ENCODE data around the gene HGS.
"Not testable (repeated sequence)": the region's sequence is repeated elsewhere in the genome, so short reads cannot be mapped to it uniquely, and the experiment has no call there.

HGS gene

GRCh38 chr17:81656118-81656743 lies 27.6 kb upstream of the HGS start, which contains the start of gene PDE6G:
Gene PDE6G (minus strand): TSS chr17:81656542. CDS start chr17:81653305, 3,237 bp downstream.
- no peak for DNase-seq (ENCODE audit: low read depth)

GRCh38 chr17:81656835-81657234 lies 27.0 kb upstream of the HGS start:
- DNase-seq (ENCODE audit: low read depth), result no peak

GRCh38 chr17:81659038-81659437 lies 24.8 kb upstream of the HGS start:
- DNase-seq (ENCODE audit: low read depth), result no peak

GRCh38 chr17:81660441-81660840 lies 23.4 kb upstream of the HGS start:
- DNase-seq (ENCODE audit: low read depth), result no peak

- no peak for DNase-seq (ENCODE audit: low read depth)
Measured at GRCh38 chr17:81662002-81662401, 21.8 kb upstream of the HGS start.

GRCh38 chr17:81664051-81664470 lies 19.8 kb upstream of the HGS start:
- DNase-seq (ENCODE audit: low read depth), result no peak

GRCh38 chr17:81665205-81666091 lies 18.4 kb upstream of the HGS start:
- DNase-seq (ENCODE audit: low read depth), result peak; percentile 40

GRCh38 chr17:81666092-81666341 lies 17.8 kb upstream of the HGS start:
- no peak for DNase-seq (ENCODE audit: low read depth)

GRCh38 chr17:81666342-81667191 lies 17.2 kb upstream of the HGS start, which contains the start of the genes CCDC137 and OXLD1:
Gene CCDC137 (plus strand): TSS chr17:81666737. CDS start chr17:81666767, 30 bp downstream.
Gene OXLD1 (minus strand): TSS chr17:81666605. CDS start chr17:81666577, 28 bp downstream.
- peak; percentile 90 for DNase-seq (ENCODE audit: low read depth)

- DNase-seq (ENCODE audit: low read depth), result no peak
Measured at GRCh38 chr17:81667754-81668153, 16.1 kb upstream of the HGS start.

GRCh38 chr17:81672504-81672903 lies 11.3 kb upstream of the HGS start:
- no peak for DNase-seq (ENCODE audit: low read depth)

- DNase-seq (ENCODE audit: low read depth), result no peak
Measured at GRCh38 chr17:81672954-81673353, 10.9 kb upstream of the HGS start.

- DNase-seq (ENCODE audit: low read depth), result no peak
Measured at GRCh38 chr17:81673561-81674258, 10.1 kb upstream of the HGS start.

GRCh38 chr17:81675515-81676221 lies 8.1 kb upstream of the HGS start:
- DNase-seq (ENCODE audit: low read depth), result not testable (repeated sequence)

- DNase-seq (ENCODE audit: low read depth), result no peak
Measured at GRCh38 chr17:81676906-81677305, 6.9 kb upstream of the HGS start.

- DNase-seq (ENCODE audit: low read depth), result no peak
Measured at GRCh38 chr17:81680150-81680549, 3.7 kb upstream of the HGS start.

GRCh38 chr17:81681672-81682071 lies 2.1 kb upstream of the HGS start:
- DNase-seq (ENCODE audit: low read depth), result no peak

GRCh38 chr17:81682565-81683207 lies 1.1 kb upstream of the HGS start:
- no peak for DNase-seq (ENCODE audit: low read depth)

- DNase-seq (ENCODE audit: low read depth), result no peak
Measured at GRCh38 chr17:81683208-81683583, 615 bp upstream of the HGS start.

- no peak for DNase-seq (ENCODE audit: low read depth)
Measured at GRCh38 chr17:81684442-81684911, 666 bp downstream of the HGS start.

- no peak for DNase-seq (ENCODE audit: low read depth)
Measured at GRCh38 chr17:81685108-81685507, 1.3 kb downstream of the HGS start.

Measured in activated T-helper 9 cell treated with anti-CD3 and anti-CD28 coated beads, Interleukin-2, amount 50 U/mL, for 16 hours (primary cell).